Stimulated activated CD8-positive, alpha-beta memory T cell treated with anti-CD3 and anti-CD28 coated beads, Interleukin-4, amount 100 ng/mL, for 24 hours (primary cell): ENCODE measurements around the gene RHEX.

ENCODE experiments used
- DNase-seq: peaks from one replicate; pipeline ENCODE4 v3.0.0-alpha.2; 2020; ENCODE audit warnings: low read depth

Gene RHEX

GRCh38 chr1:206094024-206094423 is 41.1 kb downstream of the RHEX start:
- no peak for DNase-seq

- no peak for DNase-seq
These were observed 44.4 kb downstream of the RHEX start for GRCh38 chr1:206097381-206097780.

GRCh38 chr1:206098242-206098919 is 45.4 kb downstream of the RHEX start:
- no peak for DNase-seq

DNA sequence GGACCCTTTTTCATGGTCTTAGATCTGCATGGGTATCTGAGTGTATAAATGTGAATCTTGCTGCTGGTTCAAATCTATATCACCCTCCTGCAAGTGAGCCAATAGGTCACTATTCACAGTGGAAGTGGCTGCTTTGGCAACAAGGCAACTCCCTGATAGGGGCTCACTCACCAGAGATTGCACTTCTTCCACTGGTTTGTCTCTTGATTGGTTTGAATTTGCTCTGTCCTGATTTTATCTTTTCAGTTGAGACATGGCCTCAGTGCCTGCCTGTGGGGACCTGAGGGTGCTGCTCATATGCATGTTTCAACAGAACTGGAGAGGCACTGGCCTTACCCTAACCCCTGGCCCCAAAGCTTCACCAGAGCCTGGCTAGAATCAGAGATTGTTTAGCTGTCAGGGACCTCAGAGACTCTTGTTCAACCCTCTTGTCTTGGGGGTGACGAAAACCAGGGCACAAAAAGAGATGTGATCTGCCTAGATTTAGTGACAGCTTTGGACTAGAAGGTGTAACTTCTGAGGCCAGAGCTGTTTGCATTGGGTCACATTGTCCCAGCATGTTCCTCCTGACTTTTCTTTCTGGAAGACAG is 47.3 kb downstream of the RHEX start:
- DNase-seq, result no peak

- DNase-seq, result no peak
These were observed 48.5 kb downstream of the RHEX start for GRCh38 chr1:206101351-206102045.

DNA sequence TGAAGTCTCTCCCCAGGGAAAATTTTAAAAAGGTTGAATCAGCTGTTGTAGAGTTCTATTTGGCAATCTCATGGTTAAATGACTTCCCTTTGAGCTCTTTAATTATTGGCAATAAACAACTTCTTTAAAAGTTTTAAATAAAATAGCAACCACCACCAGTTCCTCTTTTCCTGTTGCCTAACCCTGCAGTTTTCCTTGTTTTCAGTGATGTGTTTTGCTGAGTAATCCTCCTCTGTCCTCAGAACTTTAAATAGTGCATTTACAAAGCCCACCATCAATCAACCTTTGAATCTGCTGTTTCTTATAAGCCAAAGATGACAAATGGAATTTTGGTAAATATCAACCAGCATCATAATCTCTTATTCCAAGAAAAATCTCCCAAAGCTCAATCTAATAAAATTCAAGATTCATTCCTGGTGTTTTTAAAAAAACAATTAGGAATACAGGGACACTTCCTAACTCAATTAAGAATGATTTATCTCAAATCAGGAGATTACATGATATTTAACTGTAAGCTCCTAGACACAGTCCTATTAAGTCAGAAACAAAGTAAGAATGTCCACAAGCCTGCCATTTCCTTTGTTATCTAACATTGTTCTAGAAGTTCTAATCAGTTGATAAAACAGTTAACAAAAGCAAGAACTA is 49.4 kb downstream of the RHEX start:
- no peak for DNase-seq

DNA sequence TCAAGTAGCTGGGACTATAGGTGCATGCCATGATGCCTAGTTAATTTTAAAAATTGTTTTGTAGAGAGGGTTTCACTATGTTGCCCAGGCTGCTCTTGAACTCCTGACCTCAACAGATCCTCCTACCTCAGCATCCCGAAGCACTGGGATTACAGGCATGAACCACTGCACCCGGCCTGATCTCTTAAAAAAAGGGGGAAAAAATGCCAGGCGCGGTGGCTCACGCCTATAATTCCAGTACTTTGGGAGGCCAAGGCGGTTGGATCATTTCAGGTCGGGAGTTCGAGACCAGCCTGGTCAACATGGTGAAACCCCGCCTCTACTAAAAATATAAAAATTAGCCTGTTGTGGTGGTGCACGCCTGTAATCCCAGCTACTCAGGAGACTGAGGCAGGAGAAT is 51.0 kb downstream of the RHEX start:
- DNase-seq, result no peak

GRCh38 chr1:206105464-206105995 is 52.6 kb downstream of the RHEX start:
- DNase-seq, result no peak

- peak; percentile 63 for DNase-seq
These were observed 53.6 kb downstream of the RHEX start for GRCh38 chr1:206106328-206107167.

- no peak for DNase-seq
These were observed 54.2 kb downstream of the RHEX start for GRCh38 chr1:206107168-206107544.

DNA sequence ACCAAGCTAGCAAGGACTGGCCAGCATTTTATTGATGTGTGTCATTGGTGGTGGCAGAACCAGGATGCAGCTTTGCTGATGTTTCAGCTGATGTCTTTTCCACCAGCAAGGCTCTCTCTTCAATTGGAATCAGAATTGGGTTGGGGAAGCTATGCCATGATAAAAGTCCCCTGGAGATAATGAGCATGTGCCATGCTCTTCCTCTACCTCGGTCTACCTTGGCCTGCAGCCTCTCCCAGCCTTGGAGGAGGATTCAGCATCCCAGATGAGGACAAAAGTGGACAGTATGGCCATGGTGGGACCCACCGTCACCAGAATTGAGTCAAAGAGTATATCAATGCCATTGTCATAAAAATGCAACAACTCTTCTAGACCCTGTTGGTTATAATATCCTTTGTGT is 55.7 kb downstream of the RHEX start:
- DNase-seq, result no peak

GRCh38 chr1:206109718-206110117 is 56.7 kb downstream of the RHEX start:
- DNase-seq, result no peak

GRCh38 chr1:206110161-206110560 is 57.2 kb downstream of the RHEX start:
- no peak for DNase-seq

GRCh38 chr1:206110820-206111219 is 57.8 kb downstream of the RHEX start:
- no peak for DNase-seq

DNA sequence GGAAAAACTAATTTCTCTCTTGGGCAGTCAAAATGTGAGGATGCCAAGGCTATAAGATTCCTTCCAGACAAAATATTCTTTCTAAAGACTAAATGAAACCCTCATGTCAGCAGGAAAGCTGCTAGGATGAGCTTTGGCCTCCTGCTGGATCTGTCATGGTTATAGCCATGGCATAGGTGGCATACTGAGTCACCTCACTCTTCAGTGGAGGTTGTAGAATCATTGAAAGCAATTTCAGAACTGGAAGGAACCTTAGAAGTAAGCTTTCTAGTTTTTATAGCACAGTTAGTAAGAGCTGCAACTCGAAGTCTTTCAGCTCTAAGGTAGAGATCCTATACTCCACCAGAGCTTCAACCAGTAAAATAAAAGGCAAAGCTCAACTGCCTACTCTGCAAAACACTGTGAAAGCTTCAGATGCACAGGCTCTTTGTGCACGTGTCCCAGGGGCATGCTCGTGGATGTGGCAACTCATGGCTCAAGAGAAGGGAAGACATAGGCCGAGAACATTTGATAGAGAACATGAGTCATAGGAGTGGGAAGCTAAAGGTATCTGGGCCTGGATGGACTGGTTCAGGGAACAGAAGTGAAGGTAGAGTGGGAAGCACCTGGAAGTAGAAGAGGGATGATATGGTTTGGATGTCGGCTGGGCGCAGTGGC is 58.4 kb downstream of the RHEX start:
- DNase-seq, result no peak

DNA sequence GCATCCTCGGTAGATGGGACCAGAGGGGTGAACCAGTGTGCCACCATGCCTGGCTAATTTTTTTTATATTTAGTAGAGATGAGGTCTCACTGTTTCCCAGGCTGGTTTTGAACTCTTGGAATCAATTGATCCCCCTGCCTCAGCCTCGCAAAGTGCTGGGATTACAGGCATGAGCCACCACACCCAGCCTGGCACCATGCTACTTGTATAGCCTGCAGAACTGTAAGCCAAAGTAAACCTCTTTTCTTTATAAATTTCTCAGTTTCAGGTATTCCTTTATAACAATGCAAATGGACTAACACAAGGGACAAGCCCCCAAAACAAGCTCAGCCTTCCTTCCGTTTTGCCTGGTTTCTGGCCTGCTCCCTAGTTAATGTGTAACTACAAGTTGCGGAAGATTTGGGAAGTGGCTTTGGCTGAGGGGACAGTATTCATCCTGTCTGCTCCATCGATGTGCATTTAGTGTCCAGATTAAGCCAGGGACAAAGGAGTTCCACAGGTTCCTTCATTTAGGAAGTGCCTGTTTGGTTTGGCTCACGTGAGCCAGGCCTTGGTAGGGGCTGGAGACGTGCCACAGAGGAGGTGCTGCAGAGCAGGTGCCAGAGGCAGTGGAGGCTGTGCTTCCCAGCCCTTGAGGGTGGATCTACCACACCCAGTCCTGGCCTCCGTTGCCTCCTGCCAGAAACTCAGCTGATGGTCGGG is 59.8 kb downstream of the RHEX start:
- DNase-seq, result no peak

- no peak for DNase-seq
These were observed 62.0 kb downstream of the RHEX start for GRCh38 chr1:206114692-206115640.

GRCh38 chr1:206115791-206116190 is 62.8 kb downstream of the RHEX start:
- no peak for DNase-seq

DNA sequence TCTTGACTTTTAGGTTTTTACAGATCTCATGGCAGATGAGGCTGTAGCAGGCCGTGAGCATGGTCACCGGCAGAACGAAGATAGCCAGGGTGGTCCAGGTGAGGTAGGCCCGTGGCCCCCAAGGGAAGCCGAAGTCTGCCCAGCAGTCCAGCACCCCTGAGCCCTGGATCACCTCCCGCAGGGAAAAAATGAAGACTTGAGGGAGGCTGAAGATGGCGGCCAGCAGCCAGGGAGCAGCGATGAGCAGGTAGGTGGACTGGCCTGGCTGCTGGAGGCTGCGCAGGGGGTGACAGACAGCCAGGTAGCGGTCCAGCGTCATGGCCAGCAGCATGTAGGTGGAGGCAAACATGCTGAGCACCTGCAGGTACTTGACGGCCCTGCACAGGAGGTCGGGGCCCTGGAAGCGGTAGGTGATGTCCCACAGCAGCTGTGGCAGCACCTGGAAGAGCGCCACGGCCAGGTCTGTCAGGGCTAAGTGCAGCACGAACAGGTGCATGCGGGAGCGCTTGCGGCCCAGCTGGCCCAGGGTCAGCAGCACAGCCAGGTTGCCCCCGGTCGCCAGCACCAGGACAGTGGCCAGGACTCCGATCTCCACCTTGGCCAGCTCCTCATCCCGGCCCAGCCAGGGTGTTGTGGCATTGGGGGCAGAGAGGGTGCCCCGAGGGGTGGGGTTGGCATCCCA is 63.4 kb downstream of the RHEX start:
- DNase-seq, result no peak
